GM12891 (cell line): Measurements from ENCODE around the gene STBD1.

ENCODE experiments used
- POLR2A ChIP-seq: IDR thresholded peaks from 2 replicates; pipeline ENCODE4 v1.6.1; 2011; ENCODE audit warnings: low read depth, low read length, control low read depth
- POLR2AphosphoS5 ChIP-seq: IDR thresholded peaks from 2 replicates; pipeline ENCODE4 v1.6.1; 2011; ENCODE audit warnings: low read depth, low read length, control low read depth
- SPI1 ChIP-seq: IDR thresholded peaks from 2 replicates; pipeline ENCODE4 v1.6.1; 2011; ENCODE audit warnings: low read depth, low read length, control low read depth
- TAF1 ChIP-seq: IDR thresholded peaks from 2 replicates; pipeline ENCODE4 v1.6.1; 2011; ENCODE audit warnings: low read depth, low read length, control low read depth

DNA sequence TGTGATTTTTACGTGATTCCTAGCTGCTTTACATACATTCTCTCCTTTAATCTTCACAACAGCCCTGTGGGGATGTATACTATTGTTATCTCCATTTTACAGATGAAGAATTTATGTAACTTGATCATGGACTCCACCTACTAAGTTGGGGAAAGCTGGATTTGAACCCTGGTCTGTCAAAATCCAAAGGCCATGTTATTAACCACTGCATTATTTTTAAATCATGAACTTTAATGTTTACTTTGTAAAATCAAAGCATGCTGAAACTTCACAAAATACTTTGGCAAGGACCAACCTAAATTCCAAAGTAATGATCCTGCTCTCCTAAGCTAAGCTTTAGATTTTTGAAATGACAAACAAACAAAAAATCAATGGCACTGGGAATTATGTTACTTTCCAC, 28.9 kb upstream of the STBD1 start:
- no peak for TF ChIP-seq POLR2A
- TF ChIP-seq SPI1 = no peak
- no peak for TF ChIP-seq TAF1
- TF ChIP-seq POLR2AphosphoS5 = no peak
